HepG2 (cell line): ENCODE data around the gene GRIA3. TPM values are rescaled to one million over a fixed set of nuclear protein-coding genes. Genes with fewer than 3 reads are reported as not detected.

Experiments
- ATAC-seq: fragments of 200-7000 bp; cut with Tn5 transposase; 3 replicates; pipeline ENCODE4 v1.9.1; 2020; ENCODE audit warnings: mild to moderate bottlenecking, moderate library complexity
- BruUV-seq: library from RNA; stranded (reverse); fragments of 400-500 nt; replicated peaks from 2 replicates; lab custom pipeline; 2021; lab: Mats Ljungman, UMichigan
- CTCF ChIA-PET: fragments of 300-600 bp; formaldehyde crosslinking; extraction: SDS; loops from one replicate; lab custom pipeline; 2021; ENCODE audit warnings: low total read pairs, inconsistent platforms, low intra/inter-chr PET ratio; lab: Yijun Ruan, JAX
- POLR2A ChIA-PET: fragments of 350-600 bp; sonication (Branson Sonifier 250); formaldehyde crosslinking; loops from one replicate; lab custom pipeline; 2020; ENCODE audit warnings: antibody characterized with exemption, inconsistent platforms; lab: Yijun Ruan, JAX
- DNase-seq: peaks from one replicate; pipeline ENCODE4 v3.0.0-alpha.2; 2015; ENCODE audit warnings: low spot score
- FAIRE-seq: peaks from 3 replicates; lab custom pipeline; 2011; peaks lifted over from hg19 to GRCh38; lab: Jason Lieb, UNC
- H2AFZ ChIP-seq: one replicate; pipeline ENCODE4 v1.6.1; 2011; ENCODE audit warnings: low read length, inconsistent platforms
- H3K27ac ChIP-seq: fragments of 300-600 bp; 3 replicates; pipeline ENCODE4 v1.8.0; 2011; ENCODE audit warnings: mixed run types, mild to moderate bottlenecking, mixed read lengths, low read length, inconsistent platforms; ENCODE audit not compliant: insufficient read depth; ENCODE audit errors: extremely low read length
- H3K27me3 ChIP-seq, 2 experiments: fragments of 200-600 bp in 1 of 2; 2 replicates in 1 of 2; 3 replicates in 1 of 2; pipeline versions ENCODE4 v1.6.0 to v1.8.0; 2011; ENCODE audit warnings: low read length in 2 of 2, mild to moderate bottlenecking in 2 of 2, moderate library complexity in 2 of 2, inconsistent platforms in 1 of 2; ENCODE audit not compliant: insufficient read depth in 2 of 2, control insufficient read depth in 1 of 2
- H3K36me3 ChIP-seq, 2 experiments: fragments of 200-600 bp in 1 of 2; replicated peaks in 1 of 2; 2 replicates in 1 of 2; 3 replicates in 1 of 2; pipeline versions ENCODE4 v1.5.1 to v1.8.0; 2011; ENCODE audit warnings: low read length in 2 of 2, inconsistent platforms in 1 of 2; ENCODE audit not compliant: insufficient read depth in 2 of 2, control insufficient read depth in 1 of 2
- H3K4me1 ChIP-seq: 2 replicates; pipeline ENCODE4 v1.5.1; 2012; ENCODE audit warnings: low read length, inconsistent platforms; ENCODE audit not compliant: insufficient read depth
- H3K4me2 ChIP-seq: 2 replicates; pipeline ENCODE4 v1.6.0; 2011; ENCODE audit warnings: low read depth, low read length, inconsistent platforms
- H3K4me3 ChIP-seq, 3 experiments: fragments of 200-600 bp in 1 of 3; sonication (generic), shearing (Covaris generic) in 1 of 3; replicated peaks in 1 of 3; 2 replicates each; pipeline ENCODE4 v1.5.1; 2011 to 2016; ENCODE audit warnings: low read length in 3 of 3, inconsistent platforms in 2 of 3, low read depth in 2 of 3, mild to moderate bottlenecking in 2 of 3, control low read depth in 1 of 3, mixed read lengths in 1 of 3; ENCODE audit not compliant: insufficient read depth in 1 of 3
- H3K79me2 ChIP-seq: one replicate; pipeline ENCODE4 v1.6.1; 2011; ENCODE audit warnings: low read length, inconsistent platforms; ENCODE audit not compliant: insufficient read depth
- H3K9ac ChIP-seq: 2 replicates; pipeline ENCODE4 v1.6.0; 2011; ENCODE audit warnings: mild to moderate bottlenecking, low read depth, low read length, inconsistent platforms; ENCODE audit not compliant: insufficient read depth
- H3K9me3 ChIP-seq: 2 replicates; pipeline ENCODE4 v1.5.1; 2012; ENCODE audit warnings: mild to moderate bottlenecking, low read length
- H4K20me1 ChIP-seq: 2 replicates; pipeline ENCODE4 v1.6.0; 2011; ENCODE audit warnings: inconsistent platforms, mild to moderate bottlenecking, low read length, moderate library complexity; ENCODE audit not compliant: insufficient read depth
- BRCA1 ChIP-seq: sonication (generic); formaldehyde crosslinking; IDR thresholded peaks from 2 replicates; pipeline ENCODE4 v1.4.0; 2020; ENCODE audit warnings: missing genetic modification reagents
- CREM ChIP-seq, 2 experiments: sonication (generic) in 1 of 2; formaldehyde crosslinking in 1 of 2; IDR thresholded peaks; 2 replicates each; pipeline versions ENCODE4 v1.4.0 to v1.6.1; 2016 to 2020; ENCODE audit warnings: antibody characterized with exemption in 1 of 2, mild to moderate bottlenecking in 1 of 2, missing genetic modification reagents in 1 of 2
- DMAP1 ChIP-seq: IDR thresholded peaks from 2 replicates; pipeline ENCODE4 v1.6.1; 2016
- MED1 ChIP-seq: sonication (generic); formaldehyde crosslinking; IDR thresholded peaks from 2 replicates; pipeline ENCODE4 v1.4.0; 2020; ENCODE audit warnings: missing genetic modification reagents
- NFKB2 ChIP-seq: sonication (generic); formaldehyde crosslinking; IDR thresholded peaks from 2 replicates; pipeline ENCODE4 v1.4.0; 2020; ENCODE audit warnings: missing genetic modification reagents, borderline replicate concordance
- ONECUT2 ChIP-seq: sonication (generic); formaldehyde crosslinking; IDR thresholded peaks from 2 replicates; pipeline ENCODE4 v1.4.0; 2020; ENCODE audit warnings: missing genetic modification reagents
- RFX1 ChIP-seq: fragments of 450-650 bp; IDR thresholded peaks from 2 replicates; pipeline ENCODE4 v1.6.1; 2017
- RNF2 ChIP-seq: fragments of 450-650 bp; conservative IDR thresholded peaks from 2 replicates; pipeline ENCODE4 v1.6.1; 2016; ENCODE audit warnings: low read depth
- SIN3B ChIP-seq: fragments of 150-350 bp; IDR thresholded peaks from 2 replicates; pipeline ENCODE4 v1.6.1; 2014; ENCODE audit warnings: low read length
- STAT5B ChIP-seq: sonication (generic); formaldehyde crosslinking; IDR thresholded peaks from 2 replicates; pipeline ENCODE4 v1.4.0; 2020; ENCODE audit warnings: missing genetic modification reagents
- TAF1 ChIP-seq: sonication (generic); formaldehyde crosslinking; IDR thresholded peaks from 2 replicates; pipeline ENCODE4 v1.4.0; 2020; ENCODE audit warnings: missing genetic modification reagents
- U2AF2 ChIP-seq: fragments of 200-400 bp; formaldehyde crosslinking; IDR thresholded peaks from 2 replicates; pipeline ENCODE4 v1.6.1; 2017; ENCODE audit warnings: low read depth, mild to moderate bottlenecking, low read length
- ZNF333 ChIP-seq: sonication (generic); formaldehyde crosslinking; IDR thresholded peaks from 2 replicates; pipeline ENCODE4 v1.4.0; 2020; ENCODE audit warnings: mild to moderate bottlenecking, missing genetic modification reagents, borderline replicate concordance
- ZNF614 ChIP-seq: IDR thresholded peaks from 2 replicates; pipeline ENCODE4 v1.6.1; 2018; ENCODE audit warnings: missing biosample characterization, missing genetic modification reagents, inconsistent platforms, borderline replicate concordance
- WGBS: methylation state at CpG from one replicate; pipeline ENCODE4 v1.1.6; 2017; ENCODE audit warnings: low lambda C conversion rate; 5-methylcytosine and 5-hydroxymethylcytosine counted together
- in situ Hi-C: cut with HindIII; loops from 2 replicates; pipeline ENCODE4 v1.10.0; 2017; ENCODE audit warnings: low pct_unique_long_range_greater_than_20kb; ENCODE audit not compliant: extremely low pct_ligation_motif_present
- intact Hi-C: fragments of 100-400 bp; cut with micrococcal nuclease; formaldehyde crosslinking; loops from one replicate; pipeline ENCODE4 v1.10.0; 2022; ENCODE audit not compliant: unreplicated experiment
- polyA plus RNA-seq, 8 experiments: library from polyadenylated mRNA; depleted of rRNA in 3 of 8; stranded (reverse) in 7 of 8; unstranded in 1 of 8; fragments of >200 nt; fragmentation: Illumina TruSeq in 4 of 8; extraction: Trizol in 4 of 8; gene quantifications; 2 replicates each; pipeline versions ENCODE4 v1.2.1 to v1.2.3, GENCODE V29; 2011 to 2016; ENCODE audit warnings: low read depth in 4 of 8, missing spikeins in 1 of 8, mixed read lengths in 1 of 8; ENCODE audit not compliant: insufficient read depth in 1 of 8
- total RNA-seq, 5 experiments: library from RNA; depleted of rRNA; stranded (reverse); fragments of >200 nt; fragmentation: Illumina TruSeq; extraction: Trizol; gene quantifications; 2 replicates each; pipeline ENCODE4 v1.2.3, GENCODE V29; 2016; ENCODE audit warnings: low read depth in 1 of 5
- TF ChIP-seq, protein P1 (sequence below): sonication (generic); formaldehyde crosslinking; IDR thresholded peaks from 2 replicates; pipeline ENCODE4; 2020; ENCODE audit warnings: missing genetic modification reagents, mild to moderate bottlenecking, borderline replicate concordance
- TF ChIP-seq, protein P2 (sequence below): sonication (generic); formaldehyde crosslinking; IDR thresholded peaks from 2 replicates; pipeline ENCODE4 v1.4.0; 2020; ENCODE audit warnings: missing genetic modification reagents, borderline replicate concordance
- TF ChIP-seq, protein P3 (sequence below): IDR thresholded peaks from 2 replicates; pipeline ENCODE4 v1.6.1; 2016; ENCODE audit warnings: low read depth, borderline replicate concordance
- TF ChIP-seq, protein P4 (sequence below): sonication (generic); formaldehyde crosslinking; IDR thresholded peaks from 2 replicates; pipeline ENCODE4 v1.8.0; 2022; ENCODE audit warnings: missing genetic modification reagents, mild to moderate bottlenecking, borderline replicate concordance

The GRIA3 gene
- total and polyA plus RNA-seq, 2 of the 13 experiments (the other 11 are each of a cell fraction or from before 2014, with no cell fraction given): not detected

DNA sequence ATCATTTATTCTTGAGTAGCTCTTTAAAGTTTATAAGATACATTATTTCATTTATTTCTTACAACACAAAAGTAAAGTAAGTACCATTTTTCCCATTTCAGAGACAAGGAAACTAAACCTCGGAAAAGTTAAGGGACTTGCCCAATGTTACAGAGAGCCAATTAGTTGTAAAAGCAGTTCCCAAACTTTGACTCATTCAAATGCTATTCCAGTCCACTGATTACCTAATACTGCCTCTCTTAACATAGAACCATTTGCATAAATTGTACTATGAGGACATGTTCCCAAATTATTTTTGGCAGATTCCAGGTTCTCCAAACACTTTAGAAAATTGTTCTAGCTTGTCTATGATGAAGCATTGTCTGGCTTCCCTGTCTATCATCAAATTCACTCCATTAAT lies 45.6 kb upstream of the GRIA3 start:
- H3K4me2 ChIP-seq: no peak overlapping the region
- H3K79me2 ChIP-seq: no peaks in the 10 kb centered on the region
- WGBS: 0% methylated on average over 1 of the region's 1 CpG
- in situ Hi-C loops: no loop called here
- no peaks in the 10 kb centered on the region for H3K4me1 ChIP-seq
- DNase-seq: no peak
- H2AFZ ChIP-seq: no peak overlapping the region
- no peak for FAIRE-seq
- no peaks in the 10 kb centered on the region for H3K9me3 ChIP-seq
- H3K9ac ChIP-seq: no peak overlapping the region
- intact Hi-C loops: no loop called here
- H3K27me3 ChIP-seq: no peaks in the 10 kb centered on the region
- ATAC-seq: no peak
- no peaks in the 10 kb centered on the region for H4K20me1 ChIP-seq
- TF ChIP-seq, protein P1, sequence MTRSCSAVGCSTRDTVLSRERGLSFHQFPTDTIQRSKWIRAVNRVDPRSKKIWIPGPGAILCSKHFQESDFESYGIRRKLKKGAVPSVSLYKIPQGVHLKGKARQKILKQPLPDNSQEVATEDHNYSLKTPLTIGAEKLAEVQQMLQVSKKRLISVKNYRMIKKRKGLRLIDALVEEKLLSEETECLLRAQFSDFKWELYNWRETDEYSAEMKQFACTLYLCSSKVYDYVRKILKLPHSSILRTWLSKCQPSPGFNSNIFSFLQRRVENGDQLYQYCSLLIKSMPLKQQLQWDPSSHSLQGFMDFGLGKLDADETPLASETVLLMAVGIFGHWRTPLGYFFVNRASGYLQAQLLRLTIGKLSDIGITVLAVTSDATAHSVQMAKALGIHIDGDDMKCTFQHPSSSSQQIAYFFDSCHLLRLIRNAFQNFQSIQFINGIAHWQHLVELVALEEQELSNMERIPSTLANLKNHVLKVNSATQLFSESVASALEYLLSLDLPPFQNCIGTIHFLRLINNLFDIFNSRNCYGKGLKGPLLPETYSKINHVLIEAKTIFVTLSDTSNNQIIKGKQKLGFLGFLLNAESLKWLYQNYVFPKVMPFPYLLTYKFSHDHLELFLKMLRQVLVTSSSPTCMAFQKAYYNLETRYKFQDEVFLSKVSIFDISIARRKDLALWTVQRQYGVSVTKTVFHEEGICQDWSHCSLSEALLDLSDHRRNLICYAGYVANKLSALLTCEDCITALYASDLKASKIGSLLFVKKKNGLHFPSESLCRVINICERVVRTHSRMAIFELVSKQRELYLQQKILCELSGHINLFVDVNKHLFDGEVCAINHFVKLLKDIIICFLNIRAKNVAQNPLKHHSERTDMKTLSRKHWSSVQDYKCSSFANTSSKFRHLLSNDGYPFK (CRISPR knock-in tag): no peak
- no peak for TF ChIP-seq NFKB2 (CRISPR knock-in tag)
- no peak for TF ChIP-seq SIN3B
- TF ChIP-seq, protein P2, sequence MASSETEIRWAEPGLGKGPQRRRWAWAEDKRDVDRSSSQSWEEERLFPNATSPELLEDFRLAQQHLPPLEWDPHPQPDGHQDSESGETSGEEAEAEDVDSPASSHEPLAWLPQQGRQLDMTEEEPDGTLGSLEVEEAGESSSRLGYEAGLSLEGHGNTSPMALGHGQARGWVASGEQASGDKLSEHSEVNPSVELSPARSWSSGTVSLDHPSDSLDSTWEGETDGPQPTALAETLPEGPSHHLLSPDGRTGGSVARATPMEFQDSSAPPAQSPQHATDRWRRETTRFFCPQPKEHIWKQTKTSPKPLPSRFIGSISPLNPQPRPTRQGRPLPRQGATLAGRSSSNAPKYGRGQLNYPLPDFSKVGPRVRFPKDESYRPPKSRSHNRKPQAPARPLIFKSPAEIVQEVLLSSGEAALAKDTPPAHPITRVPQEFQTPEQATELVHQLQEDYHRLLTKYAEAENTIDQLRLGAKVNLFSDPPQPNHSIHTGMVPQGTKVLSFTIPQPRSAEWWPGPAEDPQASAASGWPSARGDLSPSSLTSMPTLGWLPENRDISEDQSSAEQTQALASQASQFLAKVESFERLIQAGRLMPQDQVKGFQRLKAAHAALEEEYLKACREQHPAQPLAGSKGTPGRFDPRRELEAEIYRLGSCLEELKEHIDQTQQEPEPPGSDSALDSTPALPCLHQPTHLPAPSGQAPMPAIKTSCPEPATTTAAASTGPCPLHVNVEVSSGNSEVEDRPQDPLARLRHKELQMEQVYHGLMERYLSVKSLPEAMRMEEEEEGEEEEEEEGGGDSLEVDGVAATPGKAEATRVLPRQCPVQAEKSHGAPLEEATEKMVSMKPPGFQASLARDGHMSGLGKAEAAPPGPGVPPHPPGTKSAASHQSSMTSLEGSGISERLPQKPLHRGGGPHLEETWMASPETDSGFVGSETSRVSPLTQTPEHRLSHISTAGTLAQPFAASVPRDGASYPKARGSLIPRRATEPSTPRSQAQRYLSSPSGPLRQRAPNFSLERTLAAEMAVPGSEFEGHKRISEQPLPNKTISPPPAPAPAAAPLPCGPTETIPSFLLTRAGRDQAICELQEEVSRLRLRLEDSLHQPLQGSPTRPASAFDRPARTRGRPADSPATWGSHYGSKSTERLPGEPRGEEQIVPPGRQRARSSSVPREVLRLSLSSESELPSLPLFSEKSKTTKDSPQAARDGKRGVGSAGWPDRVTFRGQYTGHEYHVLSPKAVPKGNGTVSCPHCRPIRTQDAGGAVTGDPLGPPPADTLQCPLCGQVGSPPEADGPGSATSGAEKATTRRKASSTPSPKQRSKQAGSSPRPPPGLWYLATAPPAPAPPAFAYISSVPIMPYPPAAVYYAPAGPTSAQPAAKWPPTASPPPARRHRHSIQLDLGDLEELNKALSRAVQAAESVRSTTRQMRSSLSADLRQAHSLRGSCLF (CRISPR knock-in tag): no peak
- TF ChIP-seq ZNF333: no peak
- no peak for TF ChIP-seq DMAP1
- no peak for TF ChIP-seq TAF1 (CRISPR knock-in tag)
- no peak for TF ChIP-seq STAT5B (CRISPR knock-in tag)
- no peak for TF ChIP-seq ONECUT2 (CRISPR knock-in tag)
- no peak for TF ChIP-seq RFX1
- TF ChIP-seq, protein P3, sequence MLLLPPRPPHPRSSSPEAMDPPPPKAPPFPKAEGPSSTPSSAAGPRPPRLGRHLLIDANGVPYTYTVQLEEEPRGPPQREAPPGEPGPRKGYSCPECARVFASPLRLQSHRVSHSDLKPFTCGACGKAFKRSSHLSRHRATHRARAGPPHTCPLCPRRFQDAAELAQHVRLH (CRISPR knock-in tag): no peak
- no peak for TF ChIP-seq BRCA1 (CRISPR knock-in tag)
- TF ChIP-seq CREM (IDR thresholded peaks at IDR 0.05): no peak
- TF ChIP-seq CREM (CRISPR knock-in tag; IDR thresholded peaks at IDR 0.05): no peak
- no peak for TF ChIP-seq ZNF614 (CRISPR knock-in tag)
- TF ChIP-seq MED1 (CRISPR knock-in tag): no peak
- TF ChIP-seq U2AF2: no peak
- TF ChIP-seq, protein P4, sequence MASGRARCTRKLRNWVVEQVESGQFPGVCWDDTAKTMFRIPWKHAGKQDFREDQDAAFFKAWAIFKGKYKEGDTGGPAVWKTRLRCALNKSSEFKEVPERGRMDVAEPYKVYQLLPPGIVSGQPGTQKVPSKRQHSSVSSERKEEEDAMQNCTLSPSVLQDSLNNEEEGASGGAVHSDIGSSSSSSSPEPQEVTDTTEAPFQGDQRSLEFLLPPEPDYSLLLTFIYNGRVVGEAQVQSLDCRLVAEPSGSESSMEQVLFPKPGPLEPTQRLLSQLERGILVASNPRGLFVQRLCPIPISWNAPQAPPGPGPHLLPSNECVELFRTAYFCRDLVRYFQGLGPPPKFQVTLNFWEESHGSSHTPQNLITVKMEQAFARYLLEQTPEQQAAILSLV (CRISPR knock-in tag): no peak
- no peak for TF ChIP-seq RNF2
- TF ChIP-seq, all 625 proteins: peak for 0
- ChIA-PET POLR2A (no interaction called here), CTCF (no interaction called here)
- H3K4me3 ChIP-seq: no peak overlapping the region
- H3K36me3 ChIP-seq: no peaks in the 10 kb centered on the region
- no TSS peak for BruUV-seq
- H3K27ac ChIP-seq: no peak overlapping the region
